NCI-H2029 (cell line): ENCODE results near the gene KCNQ1.

ENCODE experiments used
- DNase-seq: peaks from one replicate; lab custom pipeline; 2025; lab: John Stamatoyannopoulos, UW

KCNQ1 gene

DNA sequence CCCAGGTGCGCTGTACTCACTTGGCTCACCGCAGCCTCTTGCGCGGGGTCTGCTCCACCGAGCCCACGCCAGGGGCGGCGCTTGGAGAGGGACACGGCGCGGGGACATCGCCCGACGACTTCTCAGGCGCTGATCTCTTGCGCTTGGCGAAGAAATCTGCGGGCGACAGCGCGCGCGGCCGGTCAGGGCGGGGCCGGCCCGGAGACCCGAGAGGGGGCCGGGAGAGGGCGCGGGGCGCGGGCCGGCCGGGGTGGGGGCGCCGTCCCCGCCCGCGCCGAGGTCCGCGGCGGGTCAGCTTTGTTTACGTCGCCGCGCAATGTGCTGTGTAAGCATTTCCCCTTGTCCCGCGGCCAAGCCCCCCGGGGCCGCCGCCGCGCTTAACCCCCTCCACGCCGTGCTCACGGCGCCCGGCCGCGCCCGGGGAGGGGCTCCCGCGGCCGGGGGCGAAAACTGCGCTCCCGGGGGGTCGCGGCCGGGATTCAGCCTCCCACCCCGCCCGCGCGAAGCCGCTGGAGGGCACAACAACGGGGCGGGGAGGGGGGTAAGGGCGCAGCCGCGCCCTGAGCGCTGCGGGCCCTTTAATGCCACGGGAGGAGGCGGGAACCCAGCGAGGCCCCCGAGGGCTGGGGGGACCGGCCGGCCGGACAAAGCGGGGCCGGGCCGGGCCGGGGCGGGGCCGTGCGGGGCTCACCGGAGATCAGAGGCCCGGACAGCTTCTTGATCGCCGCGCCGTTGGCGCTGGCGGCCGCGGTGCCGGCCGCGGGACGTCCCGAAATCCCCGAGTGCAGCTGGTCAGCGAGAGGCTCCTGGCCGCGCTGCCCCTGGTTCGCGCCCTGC is 439.4 kb downstream of the KCNQ1 start:
- DNase-seq: no peak

DNA sequence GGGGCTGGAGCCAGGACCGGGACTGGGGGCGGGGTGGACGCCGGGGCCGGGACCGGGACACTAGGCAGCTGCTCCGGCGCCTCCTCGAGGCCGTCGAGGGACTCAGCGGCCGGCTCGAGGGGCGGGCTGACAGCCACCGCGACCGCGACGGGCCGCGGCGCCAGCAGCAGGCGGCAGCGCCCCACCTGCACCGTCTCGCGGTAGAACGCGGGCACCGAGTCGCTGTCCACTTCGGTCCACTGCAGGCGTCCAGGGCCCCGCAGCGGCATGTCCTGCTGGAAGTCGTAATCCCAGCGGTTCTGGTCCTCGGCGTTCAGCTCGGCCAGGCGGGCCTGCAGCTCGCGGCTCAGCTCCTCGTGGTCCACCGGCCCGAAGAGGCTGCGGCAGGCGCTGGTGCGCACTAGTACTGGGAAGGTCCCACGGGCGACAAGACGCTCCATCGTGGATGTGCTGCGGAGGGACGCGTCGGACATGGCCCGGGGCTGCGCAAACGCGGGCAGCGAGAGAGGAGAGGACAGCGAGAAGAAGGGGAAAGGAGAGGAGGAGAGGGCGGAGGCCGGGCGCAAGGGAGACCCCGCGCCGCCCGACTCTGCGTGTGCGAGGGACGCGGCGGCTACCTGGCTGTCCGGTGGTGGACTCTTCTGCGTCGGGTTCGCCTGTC is 440.3 kb downstream of the KCNQ1 start:
- no peak for DNase-seq

DNA sequence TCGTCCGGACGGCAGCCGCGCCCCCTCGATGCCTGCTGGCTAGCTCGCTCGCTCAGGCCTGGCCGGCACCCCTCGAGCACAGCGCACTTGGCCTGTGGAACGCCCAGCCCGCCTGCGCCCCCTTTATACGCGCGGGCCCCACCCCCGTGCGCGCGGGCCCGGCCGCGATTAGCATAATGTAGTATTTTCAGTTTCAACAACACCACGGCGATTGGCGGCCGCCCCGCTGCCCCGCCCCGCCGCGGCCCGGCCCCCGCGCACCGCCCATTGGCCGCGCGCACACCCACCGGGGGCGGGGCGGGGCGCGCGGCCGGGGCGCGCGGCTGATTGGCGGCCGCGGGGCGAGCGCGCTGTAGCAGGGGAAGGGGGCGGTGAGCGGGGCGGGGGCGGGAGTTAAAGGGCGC is 440.9 kb downstream of the KCNQ1 start, which contains the start of gene CDKN1C:
CDKN1C (minus strand) TSS at position 98 of the 404 bp plus-strand sequence. CDS start 319 bp downstream, outside the sequence.
- peak; percentile 58 for DNase-seq

DNA sequence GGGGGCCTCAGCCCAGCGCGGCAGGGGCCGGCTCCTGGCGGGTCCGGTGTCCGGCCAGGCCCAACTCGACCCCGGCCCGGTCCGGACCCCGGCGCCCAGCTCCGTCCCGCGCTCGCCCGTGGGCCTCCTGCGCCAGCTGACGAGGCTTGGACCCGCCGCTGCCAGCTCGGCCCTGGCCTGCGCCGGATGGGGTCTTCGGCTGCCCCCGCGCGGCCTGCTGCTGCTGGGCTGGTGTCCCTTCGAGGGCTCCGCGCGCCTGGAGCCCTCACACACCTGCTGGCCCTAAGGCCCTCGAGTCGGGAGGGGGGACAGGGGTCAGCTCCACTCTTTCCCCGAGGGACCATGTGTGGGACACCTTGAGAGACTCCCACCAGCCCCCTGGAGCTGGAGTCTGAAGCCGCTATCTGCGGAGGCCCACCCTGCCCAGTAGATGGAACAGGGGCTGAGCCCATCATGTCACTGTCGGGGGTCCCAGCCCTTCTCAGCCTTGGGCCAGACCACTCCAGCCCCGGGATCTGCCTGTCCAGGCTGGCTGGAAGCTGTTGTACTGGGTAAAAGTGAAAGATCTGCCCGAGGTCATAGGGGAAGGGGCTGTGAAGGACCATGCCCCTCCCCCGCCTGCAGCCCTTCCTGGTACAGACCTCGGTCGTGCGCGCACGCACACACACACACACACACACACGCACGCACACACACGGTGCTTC is 441.5 kb downstream of the KCNQ1 start:
- no peak for DNase-seq

DNA sequence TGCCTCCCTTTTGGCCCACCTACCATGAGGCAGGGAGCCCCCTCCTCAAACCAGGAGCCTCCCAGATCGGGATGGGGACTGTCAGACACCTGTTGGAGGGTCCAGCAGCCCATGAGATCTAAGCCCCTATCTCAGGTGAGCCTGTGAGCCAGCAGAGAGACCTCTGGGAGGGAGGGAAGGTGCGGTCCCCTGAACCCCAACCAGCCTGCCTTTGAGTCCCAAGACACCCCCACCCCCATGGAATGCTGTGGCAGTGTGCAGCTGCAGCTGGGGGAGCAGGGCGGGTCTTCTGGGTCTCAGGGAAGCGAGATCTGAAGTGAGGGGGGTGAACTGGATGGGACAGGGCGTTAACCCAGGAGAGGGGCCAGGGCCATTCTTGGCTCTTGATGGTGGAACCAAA is 442.1 kb downstream of the KCNQ1 start:
- DNase-seq: no peak

DNA sequence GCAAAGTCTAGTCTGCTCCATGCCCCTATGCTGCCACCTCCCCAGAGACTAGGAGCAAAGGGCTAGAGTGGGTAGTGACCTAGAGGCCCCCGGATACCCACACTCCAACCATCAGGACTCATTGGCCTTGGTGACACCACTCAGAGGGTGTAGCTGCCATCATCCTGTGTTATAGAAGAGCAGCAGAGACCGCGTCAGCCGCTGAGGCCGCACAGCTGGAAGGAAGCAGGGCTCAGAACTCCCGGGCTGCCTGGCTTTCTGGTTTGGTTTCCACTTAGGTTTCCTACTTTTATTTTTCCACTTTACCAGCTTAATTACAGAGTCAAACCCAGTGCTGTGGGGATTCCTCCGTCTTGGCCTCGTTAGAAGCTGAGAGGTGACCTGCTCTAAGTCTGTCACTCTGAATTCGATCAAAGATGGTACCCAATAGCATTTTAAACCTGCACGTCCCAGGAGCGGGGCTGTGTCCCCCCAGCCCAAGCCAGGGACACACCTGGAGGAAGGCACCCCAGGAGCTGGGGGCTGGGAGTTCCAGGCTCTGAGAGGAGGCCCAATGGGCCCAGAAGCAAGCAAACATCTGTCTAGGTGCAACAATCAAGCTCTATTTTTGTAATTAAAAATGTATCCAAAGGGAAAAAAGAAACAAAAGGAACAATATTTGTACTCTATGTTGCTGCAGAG is 442.8 kb downstream of the KCNQ1 start:
- DNase-seq: no peak

DNA sequence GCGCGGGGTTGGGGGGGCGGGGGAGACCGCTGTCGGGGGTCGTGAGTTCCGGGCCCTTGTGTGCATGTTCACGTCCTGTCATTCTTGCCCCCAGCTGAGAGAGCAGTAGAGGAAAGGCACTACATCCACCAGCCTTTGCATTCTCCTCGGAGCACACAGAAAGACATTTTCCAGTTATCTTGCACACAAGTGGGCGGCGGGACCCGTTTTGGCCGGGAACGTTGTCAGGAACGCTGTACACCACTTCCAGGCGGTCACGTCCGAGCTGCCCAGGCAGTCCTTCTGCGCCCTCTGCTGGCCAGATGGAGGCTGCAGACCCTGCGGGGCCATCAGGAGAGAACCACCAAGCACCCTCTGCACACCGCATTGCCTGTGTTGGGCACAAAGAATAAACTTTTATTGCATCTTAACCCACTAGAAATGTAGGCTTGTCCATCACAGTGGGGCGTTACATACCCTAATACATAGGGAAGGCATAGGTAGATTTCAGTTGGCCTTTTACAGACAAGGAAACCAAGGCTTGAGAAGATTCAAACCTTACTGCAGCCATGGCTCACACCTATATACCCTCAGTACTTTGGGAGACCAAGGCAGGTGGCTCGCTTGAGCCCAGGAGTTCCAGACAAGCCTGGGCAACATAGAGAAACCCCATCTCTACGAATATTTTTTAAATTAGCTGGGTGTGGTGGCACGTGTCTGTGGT is 443.6 kb downstream of the KCNQ1 start:
- peak; percentile 74 for DNase-seq

DNA sequence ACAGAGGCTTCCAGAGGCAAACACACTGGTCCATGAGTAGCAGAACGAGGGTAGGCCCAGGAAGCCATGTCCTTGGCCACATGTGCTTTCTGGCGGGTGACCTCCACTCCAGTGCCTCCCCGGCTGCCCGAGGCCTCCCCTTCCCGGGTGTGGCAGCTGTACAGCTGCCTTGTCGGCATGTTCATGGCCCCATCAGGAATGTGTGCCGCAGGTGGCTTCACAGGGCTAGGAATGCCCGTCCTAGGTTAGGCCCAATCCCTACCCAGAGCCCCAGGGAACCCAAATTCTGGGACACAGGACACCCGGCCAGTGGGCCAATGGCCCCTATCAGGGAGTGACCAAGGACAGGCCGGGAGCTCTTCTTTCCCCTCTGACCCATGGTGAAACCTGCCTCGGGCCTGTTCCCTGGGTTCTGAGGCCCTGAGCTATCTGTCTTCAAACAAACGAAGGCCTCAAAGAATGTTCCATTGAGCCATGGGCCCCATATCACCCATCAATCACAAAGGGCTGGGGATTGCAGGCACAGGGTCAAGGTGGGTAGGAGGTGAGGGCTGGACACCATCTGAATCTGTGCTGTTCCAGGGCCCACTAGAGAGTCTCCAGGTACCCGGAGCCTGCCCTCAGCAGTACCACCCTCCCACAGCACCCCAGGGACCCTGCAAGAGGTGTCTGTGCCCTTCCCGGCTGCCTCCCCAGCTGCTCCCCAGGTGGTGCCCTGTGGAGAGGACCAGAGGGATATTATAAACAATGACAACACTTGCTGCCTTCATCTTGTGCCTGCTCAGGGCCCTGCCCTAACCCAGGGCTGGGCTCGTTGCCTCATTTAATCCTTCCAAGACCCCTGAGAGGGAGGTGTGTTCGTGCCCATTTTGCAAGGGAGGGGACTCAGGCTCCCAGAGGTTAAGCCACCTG is 444.8 kb downstream of the KCNQ1 start:
- DNase-seq: no peak

DNA sequence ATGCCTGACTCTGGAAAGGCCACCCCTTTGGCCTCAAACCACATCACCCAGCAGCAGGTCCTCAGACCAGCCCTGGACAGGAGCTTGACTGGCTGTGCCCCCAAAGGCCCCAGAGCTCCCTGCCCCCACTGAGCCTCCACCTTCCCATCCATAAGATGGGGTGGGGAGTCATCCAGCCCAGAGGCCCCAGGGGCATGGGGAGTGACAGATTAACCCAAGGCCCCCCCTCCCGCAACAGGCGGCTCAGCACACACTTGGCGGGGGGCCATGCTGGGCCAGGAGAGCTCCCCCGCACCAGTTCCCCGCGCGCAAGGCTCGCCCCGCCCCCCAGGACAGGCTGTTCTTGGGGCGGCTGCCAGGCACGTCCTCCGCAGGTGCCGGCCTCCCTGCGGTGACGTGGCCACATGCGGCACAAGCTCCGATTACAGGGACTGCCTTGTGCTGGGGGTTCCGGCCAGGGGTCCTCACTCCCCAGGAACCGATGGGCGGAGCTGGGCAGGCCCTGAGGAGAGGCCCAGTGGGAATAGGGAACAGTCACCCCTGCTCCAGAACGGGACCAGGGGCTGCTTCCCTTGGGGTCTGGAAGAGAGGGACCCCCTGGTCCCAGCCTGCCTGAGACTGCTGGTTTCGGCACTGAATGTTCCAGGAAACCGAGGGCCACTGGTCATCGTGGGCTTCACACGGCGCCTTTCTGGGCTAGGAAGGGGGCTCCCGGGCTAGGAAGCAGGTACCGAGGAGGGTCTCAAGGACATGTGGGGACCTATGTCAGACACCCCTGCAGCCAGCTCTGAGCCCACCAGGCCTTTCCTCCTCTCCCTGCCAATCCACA is 445.9 kb downstream of the KCNQ1 start:
- peak; percentile 66 for DNase-seq

DNA sequence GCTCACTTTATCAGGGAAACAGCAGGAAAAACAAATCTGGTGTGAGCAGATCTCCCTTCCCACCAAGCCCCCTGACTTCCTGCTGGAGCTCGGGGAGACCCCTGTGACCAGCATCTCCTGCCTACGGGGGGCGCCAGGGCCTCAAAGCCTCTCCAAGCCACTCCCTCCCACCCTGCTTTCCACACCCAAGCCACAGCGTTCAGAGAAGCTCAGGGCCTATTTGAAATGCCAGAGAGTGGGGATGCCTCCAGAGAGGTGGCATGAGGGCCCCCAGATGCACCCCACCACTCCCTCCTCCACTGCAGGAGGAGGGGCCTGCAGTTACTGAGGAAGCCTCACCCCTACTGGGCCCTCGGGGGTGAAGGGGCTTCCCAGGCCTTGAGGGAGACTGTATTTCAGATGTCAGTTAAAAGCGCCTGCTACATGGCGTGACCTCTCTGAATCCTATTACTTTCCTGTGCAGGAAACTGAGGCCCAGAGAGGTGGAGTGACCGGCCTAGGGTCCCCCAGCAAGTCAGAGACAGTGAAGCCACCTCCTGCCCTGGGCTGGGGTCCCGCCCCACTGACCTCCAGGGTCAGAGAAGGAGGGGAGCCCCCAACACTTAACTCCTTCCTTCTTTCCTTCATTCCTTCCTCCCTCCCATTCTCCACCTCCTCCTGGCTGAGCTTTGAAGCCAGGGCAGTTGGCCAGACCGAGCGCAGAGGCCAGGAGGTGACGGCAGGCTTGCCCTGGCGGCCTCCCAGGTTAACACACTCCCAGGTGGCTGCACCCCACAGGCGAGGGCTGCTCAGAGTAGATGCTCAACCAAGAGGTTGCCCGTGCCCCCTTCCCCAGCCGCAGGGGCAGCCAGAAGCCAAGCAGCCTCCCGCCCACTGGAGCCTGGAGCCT is 446.8 kb downstream of the KCNQ1 start:
- no peak for DNase-seq

DNA sequence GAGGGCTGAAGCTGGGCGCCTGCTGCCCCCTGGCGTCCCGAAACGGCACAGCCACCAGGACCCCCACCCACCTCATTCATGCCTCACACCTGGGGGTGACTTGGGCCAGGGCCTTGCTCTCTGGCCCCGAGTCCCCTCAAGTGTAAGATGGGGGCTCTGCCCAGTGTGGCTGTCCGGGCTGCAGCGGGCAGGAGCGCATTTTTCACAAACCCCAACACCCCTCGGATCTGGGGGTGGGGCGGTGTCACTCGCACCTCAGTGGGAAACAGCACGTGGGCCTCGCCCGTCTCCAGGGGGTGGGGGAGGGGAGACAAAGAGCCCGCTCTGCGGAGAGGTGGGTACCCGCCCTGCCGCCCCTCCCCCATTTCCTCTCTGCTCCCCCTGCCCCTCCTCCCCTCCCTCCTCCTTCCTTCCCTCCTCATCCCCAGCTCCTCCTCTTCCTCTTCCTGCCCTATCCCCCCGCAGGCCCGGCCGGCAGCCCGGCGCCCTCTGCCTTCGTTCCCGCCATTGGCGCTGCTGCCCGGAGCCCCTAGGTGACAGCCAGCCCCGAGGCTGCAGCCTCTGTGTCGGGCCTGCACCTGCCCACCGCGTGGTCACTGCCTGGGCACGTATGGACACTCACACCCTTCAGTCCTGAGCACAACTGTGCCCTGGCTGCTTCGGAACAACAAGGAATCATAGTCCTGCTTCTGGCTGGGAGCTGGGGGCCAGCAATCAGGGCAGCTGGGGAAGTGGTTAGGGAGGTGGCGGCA is 447.6 kb downstream of the KCNQ1 start:
- DNase-seq: peak; percentile 56

DNA sequence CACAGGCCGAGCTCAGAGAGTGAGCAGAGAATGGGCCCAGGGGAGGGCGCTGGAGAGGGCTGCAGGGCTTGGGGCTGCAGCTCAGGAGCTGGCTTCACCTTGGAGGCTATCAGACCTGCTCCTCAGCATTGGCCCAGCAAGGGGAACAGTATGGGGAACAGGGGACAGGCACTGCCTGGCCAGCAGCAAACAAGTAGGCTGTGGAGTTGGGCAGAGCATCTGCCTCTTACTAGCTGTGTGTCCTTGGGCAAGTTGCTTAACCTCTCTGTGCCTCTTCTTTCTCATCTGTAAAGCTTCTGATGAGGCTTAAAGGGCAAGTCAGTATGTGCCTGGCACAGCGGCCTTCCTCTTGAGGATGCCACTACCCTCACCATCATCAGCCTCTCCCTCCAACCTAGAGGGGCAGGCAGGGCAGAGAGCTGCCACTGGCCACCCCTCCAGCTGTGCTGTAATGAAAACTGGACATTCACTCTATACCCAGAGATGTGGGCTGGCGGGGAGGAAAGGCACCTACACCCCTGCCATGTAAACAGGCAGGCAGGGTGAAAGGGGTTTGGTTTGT is 448.2 kb downstream of the KCNQ1 start:
- DNase-seq: no peak

DNA sequence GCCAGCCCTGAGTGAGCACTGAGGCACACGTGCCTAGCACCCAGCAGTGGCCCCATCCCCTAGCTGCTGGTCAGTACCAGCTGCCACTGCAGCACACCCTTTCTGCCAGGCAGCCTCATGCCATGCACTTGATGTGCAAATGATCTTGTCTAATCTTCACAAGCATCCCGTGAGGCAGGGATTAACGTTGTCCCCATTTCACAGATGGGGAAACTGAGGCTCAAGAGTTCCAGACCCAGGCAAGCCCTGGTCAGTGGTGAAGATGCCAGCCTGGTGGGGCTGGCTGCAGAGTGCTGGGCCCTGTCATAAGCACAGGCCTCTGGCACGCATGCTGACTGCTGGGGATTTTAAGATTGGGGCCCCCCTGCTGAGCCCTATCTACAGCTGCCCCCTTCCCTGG is 449.1 kb downstream of the KCNQ1 start:
- DNase-seq: no peak

DNA sequence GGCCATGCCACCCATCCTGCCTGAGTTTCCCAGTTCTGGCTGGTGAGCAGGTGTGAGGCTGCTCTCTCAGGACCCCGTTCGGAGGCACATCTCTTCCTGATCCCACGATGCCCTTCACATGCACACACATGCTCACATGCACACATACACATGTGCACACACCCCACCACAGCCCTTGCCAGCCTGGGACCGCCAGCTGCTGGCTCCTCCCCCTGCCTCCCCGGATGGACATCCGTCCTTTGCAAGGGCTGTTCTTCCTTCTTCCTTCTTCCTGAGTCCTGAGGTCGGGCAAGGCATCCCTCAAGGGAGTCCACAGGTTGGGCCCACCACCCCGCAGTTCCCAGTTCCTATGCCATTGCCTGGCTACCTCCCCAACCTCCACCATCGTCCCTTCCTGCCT is 451.2 kb downstream of the KCNQ1 start:
- DNase-seq: no peak

DNA sequence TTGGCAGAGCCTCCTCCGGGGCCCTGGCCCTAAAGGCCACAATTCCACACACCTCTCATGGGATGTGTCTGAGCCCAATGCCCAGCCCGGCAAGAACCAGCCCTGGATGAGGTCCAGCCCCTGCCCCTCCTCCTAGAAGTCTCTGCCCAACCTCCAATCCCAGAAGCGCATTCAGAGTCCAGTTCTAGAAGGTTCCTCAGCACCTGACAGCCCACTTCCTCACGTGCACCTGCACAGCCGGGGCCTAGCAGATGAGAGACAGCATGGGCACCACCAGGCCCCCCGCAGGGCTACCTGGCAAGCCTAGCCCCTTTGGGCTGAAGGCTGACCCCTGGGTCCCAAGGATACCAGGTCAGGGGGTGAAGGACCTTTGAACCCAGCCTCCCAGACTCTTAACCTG is 452.2 kb downstream of the KCNQ1 start:
- DNase-seq: no peak

DNA sequence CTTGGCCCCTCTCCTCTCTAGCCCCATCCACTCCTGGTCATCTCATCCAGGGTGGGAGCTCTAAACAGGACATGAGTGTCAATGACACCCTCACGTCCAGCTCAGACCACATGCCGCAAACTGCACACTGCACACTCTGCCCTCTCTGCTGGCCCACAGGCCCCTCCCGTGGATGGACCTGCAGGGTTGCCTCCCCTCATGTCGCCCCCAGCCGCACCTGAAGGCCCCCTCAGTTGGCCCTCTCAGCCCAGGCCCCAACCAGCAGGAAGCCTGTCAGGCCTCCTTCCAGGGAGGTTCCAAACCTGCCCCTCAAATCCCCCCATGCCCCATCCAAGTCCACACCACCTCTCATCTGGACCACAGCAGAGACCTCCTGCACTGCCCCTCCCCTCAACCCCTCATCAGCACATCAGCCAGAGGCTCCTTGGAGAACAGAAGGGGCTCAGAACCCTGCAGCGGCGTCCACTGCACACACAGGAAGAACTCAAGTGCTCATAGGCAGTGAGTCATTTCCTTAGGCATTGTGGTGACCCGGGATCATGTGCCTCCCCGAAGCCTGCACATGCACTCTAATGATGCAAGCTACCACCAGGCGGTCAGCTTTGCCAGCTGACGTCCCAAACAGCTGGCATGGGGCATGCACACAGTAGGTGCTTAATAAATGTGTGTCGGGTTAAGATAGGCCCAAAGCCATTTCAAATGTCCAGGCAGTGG is 453.7 kb downstream of the KCNQ1 start:
- DNase-seq: peak; percentile 65
